HG03432 (cell line): ENCODE data around the gene R3HDM1.
"Not testable (repeated sequence)": the region's sequence is repeated elsewhere in the genome, so short reads cannot be mapped to it uniquely, and the experiment has no call there.

Experiments
- ATAC-seq: cut with Tn5 transposase; IDR thresholded peaks from one replicate; pipeline ENCODE4 v1.9.1; 2021; ENCODE audit warnings: mild to moderate bottlenecking, moderate library complexity; ENCODE audit not compliant: unreplicated experiment

R3HDM1 gene

GRCh38 chr2:135563793-135564192 lies 32.5 kb downstream of the R3HDM1 start:
- ATAC-seq: no peak

DNA sequence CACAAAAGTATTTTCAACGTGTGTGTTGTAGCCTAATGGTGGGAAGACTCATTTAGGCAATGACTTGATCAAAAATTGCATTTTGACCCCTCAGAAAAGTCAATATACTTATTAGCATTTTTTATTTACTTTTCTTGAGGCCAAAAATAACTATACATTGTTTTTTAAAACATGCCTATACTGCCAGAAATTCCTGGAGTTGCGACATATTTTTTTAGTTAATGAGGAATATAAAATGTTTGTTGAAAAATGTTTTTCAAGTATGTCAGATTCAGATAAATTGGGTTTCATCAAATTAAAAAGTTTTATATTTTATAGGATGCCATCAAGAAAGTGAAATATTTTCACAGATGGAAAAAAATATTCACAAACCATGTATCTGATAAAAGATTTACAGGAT lies 39.6 kb downstream of the R3HDM1 start:
- no peak for ATAC-seq

- no peak for ATAC-seq
These were observed 42.3 kb downstream of the R3HDM1 start for GRCh38 chr2:135573620-135574019.

GRCh38 chr2:135581282-135581681 lies 50.0 kb downstream of the R3HDM1 start:
- no peak for ATAC-seq

GRCh38 chr2:135582383-135582782 lies 51.1 kb downstream of the R3HDM1 start:
- no peak for ATAC-seq

- no peak for ATAC-seq
These were observed 54.3 kb downstream of the R3HDM1 start for GRCh38 chr2:135585586-135585985.

DNA sequence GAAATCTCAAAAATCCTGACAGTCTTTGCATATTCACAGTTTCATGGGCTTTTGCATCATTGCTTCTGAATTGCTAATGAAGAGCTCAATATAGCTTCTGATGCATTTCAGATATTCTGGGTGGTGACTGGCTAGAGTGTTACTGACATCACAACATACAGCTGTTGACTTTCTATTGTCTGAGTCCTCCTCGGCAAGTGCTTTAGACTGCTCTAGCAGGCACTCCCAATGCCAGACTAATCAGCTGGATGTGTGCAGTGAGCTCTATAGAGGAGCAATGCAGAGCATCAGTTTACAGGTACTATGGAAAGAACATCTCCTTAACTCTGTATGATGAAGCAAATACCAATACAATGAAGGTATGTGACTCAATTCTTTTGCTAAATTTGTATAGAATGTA lies 54.9 kb downstream of the R3HDM1 start:
- ATAC-seq: peak; percentile 68

DNA sequence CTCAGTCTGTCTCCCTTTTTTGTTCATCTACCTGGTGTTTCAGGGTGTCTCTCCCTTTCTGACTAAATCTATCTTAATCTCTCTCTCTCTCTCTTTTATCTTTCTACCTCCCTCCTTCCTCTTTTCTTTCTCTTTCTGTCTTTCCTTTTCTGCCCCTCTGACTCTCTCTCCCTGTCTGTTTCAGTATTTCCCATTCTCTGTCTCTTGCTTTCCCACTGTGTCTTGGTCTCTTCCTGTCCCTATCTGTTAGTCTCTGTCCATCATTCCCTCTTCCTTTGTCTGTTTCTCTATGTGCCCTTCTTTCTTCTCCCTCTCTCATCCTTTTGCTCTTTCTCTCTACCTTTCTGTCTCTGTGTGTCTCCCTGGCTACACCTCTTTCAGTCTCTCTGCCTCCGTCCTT lies 56.7 kb downstream of the R3HDM1 start:
- ATAC-seq: no peak

- no peak for ATAC-seq
These were observed 59.5 kb downstream of the R3HDM1 start for GRCh38 chr2:135590619-135591260.

DNA sequence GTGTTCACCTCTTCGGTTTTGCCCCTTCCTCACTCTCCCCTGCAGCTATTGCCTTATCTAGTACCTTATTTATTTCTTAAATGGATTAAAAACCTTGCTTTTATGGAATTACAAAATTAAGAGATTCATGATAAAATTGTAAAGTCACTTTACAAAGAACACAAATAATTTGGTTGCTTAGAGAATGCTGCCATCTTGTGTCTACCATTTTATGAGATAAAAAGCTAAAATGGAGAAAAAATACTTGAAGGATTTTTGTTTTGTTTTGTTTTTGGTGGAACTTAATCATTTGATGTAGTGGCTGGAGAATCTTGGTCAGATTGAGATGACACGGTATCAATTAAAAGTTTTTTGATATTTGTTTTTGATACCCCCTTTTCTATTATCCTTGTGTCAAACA lies 69.6 kb downstream of the R3HDM1 start:
- no peak for ATAC-seq

GRCh38 chr2:135603543-135603942 lies 72.3 kb downstream of the R3HDM1 start:
- no peak for ATAC-seq

GRCh38 chr2:135607561-135607960 lies 76.3 kb downstream of the R3HDM1 start:
- no peak for ATAC-seq

GRCh38 chr2:135612319-135612718 lies 81.0 kb downstream of the R3HDM1 start:
- no peak for ATAC-seq

GRCh38 chr2:135615404-135615803 lies 84.1 kb downstream of the R3HDM1 start:
- peak; percentile 49 for ATAC-seq

- no peak for ATAC-seq
These were observed 86.3 kb downstream of the R3HDM1 start for GRCh38 chr2:135617501-135618015.

- no peak for ATAC-seq
These were observed 88.9 kb downstream of the R3HDM1 start for GRCh38 chr2:135620198-135620597.

GRCh38 chr2:135629520-135629919 lies 98.2 kb downstream of the R3HDM1 start:
- ATAC-seq: no peak

DNA sequence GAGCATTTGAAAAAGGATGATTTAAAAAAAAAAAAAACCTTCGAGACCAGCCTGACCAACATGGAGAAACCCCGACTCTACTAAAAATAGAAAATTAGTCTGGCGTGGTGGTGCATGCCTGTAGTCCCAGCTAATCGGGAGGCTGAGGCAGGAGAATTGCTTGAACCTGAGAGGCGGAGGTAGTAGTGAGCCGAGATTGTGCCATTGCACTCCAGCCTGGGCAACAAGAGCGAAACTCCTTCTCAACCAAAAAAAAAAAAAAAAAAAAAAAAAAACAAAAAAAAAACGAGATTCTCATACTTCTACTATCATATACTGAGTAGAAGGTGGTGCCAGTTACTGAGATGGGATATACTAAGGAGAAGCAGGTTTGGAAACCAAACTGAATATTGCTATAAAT lies 98.8 kb downstream of the R3HDM1 start:
- not testable (repeated sequence) for ATAC-seq

DNA sequence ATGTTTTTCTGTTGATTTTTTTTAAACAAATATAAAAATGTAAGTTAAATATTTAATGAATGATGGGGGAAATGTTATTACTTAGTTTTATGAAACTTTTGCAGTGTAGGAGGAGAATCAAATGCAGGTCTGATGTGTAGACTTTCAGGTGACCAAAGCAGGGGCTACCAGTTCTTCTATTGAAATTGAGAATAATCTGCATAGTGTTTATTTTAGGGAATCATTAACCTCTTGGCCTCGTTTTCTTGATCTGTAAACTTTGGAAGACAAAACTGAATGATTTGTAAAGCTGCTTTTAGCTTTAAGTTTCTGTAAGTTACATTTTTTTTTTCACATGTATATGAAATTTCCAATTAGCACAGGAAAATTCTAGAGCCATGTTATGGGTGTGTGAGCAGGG lies 99.2 kb downstream of the R3HDM1 start:
- ATAC-seq: no peak

DNA sequence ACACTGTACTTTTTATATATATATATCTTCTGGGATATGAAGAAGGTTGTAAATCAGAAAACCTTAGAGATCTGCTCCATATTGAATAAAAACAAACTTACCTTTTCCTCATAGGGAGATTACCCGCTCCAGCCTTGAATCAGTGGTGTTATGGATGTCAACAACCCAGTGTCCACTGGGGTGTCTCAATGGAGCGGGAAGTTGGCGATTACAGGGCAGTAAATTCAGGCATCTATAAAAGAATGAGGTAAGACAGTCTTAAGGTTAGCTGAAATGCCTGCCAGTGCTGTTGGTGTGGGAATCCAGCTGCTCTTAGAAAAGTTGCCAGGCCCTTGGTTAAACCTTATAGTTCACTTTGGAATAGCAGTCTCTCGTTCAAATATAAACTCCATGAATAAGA lies 102.3 kb downstream of the R3HDM1 start:
- no peak for ATAC-seq

DNA sequence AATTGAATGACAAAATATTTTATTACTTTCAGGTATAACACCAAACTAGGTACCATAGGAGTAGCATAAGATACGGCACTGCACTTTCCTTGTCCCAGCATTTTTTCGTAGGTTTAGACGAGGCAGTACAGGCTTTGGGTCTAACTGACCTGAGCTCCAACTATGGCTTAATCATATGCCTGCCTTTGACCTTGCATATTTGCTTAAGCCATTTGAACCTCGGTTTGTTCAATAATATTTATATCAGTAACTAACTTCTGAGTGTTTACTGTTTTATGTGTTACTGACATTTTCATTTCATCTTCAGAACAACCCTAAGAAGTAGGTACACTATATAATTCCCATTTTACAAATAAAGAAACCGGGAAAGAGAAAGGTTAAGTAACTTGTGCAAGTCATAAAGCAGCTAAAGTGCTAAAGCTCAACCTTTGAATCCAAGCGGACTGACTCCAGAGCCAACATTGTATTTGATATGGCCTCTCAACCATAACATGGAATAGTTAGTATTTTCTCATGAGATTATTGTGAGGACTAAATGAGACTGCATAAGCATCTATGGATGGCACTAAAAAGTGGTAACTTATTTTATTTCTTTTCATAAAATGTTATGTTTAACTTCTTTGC lies 104.0 kb downstream of the R3HDM1 start:
- no peak for ATAC-seq

- ATAC-seq: peak; percentile 7
These were observed 105.7 kb downstream of the R3HDM1 start for GRCh38 chr2:135636982-135637381.
